GM23248 (cell line): ENCODE results near the gene ARNT2. TPM values are rescaled to one million over a fixed set of nuclear protein-coding genes. Genes with fewer than 3 reads are reported as not detected.

Source experiments
- DNase-seq: peaks from one replicate; pipeline ENCODE4 v3.0.0-alpha.2; 2015
- H2AFZ ChIP-seq: fragments of 200-600 bp; sonication (generic); 2 replicates; pipeline ENCODE4 v1.6.1; 2016; ENCODE audit warnings: antibody characterized with exemption
- H3F3A ChIP-seq: fragments of 200-600 bp; sonication (generic); 2 replicates; pipeline ENCODE4 v1.6.1; 2016; ENCODE audit warnings: mild to moderate bottlenecking, antibody characterized with exemption, mixed run types; ENCODE audit not compliant: insufficient read depth
- H3K27ac ChIP-seq: fragments of 200-600 bp; sonication (generic); 2 replicates; pipeline ENCODE4 v1.5.1; 2016; ENCODE audit warnings: mild to moderate bottlenecking
- H3K27me3 ChIP-seq: fragments of 200-600 bp; sonication (generic); replicated peaks from 2 replicates; pipeline ENCODE4 v1.6.1; 2016; ENCODE audit warnings: mild to moderate bottlenecking; ENCODE audit not compliant: insufficient read depth
- H3K36me3 ChIP-seq: fragments of 200-600 bp; sonication (generic); 2 replicates; pipeline ENCODE4 v1.6.1; 2016; ENCODE audit warnings: low read depth, mild to moderate bottlenecking
- H3K4me1 ChIP-seq: fragments of 200-600 bp; sonication (generic); 2 replicates; pipeline ENCODE4 v1.6.1; 2016; ENCODE audit warnings: mild to moderate bottlenecking; ENCODE audit not compliant: insufficient read depth
- H3K4me2 ChIP-seq: fragments of 200-600 bp; sonication (generic); one replicate; pipeline ENCODE4 v1.6.1; 2016; ENCODE audit warnings: mild to moderate bottlenecking; ENCODE audit not compliant: unreplicated experiment
- H3K4me3 ChIP-seq: fragments of 200-600 bp; sonication (generic); 2 replicates; pipeline ENCODE4 v1.5.1; 2016; ENCODE audit warnings: mild to moderate bottlenecking
- H3K79me2 ChIP-seq: fragments of 200-600 bp; sonication (generic); 2 replicates; pipeline ENCODE4 v1.6.1; 2016; ENCODE audit warnings: mild to moderate bottlenecking; ENCODE audit not compliant: insufficient read depth
- H3K9ac ChIP-seq: fragments of 200-600 bp; sonication (generic); 2 replicates; pipeline ENCODE4 v1.6.1; 2016; ENCODE audit warnings: mild to moderate bottlenecking
- H3K9me2 ChIP-seq: fragments of 200-600 bp; sonication (generic); 2 replicates; pipeline ENCODE4 v1.6.1; 2016; ENCODE audit warnings: mixed run types, mild to moderate bottlenecking, moderate library complexity; ENCODE audit not compliant: insufficient read depth
- H3K9me3 ChIP-seq: fragments of 200-600 bp; sonication (generic); one replicate; pipeline ENCODE4 v1.6.1; 2017; ENCODE audit warnings: low read depth
- H4K20me1 ChIP-seq: fragments of 200-600 bp; sonication (generic); 2 replicates; pipeline ENCODE4 v1.6.0; 2016; ENCODE audit not compliant: insufficient read depth
- EZH2 ChIP-seq: fragments of 200-600 bp; sonication (generic); IDR thresholded peaks from 2 replicates; pipeline ENCODE4 v1.6.1; 2018; ENCODE audit warnings: antibody characterized with exemption, mild to moderate bottlenecking; ENCODE audit not compliant: insufficient read depth, poor library complexity, severe bottlenecking
- EZH2phosphoT487 ChIP-seq: fragments of 200-600 bp; sonication (generic); IDR thresholded peaks from 2 replicates; pipeline ENCODE4 v1.6.1; 2018; ENCODE audit warnings: antibody characterized with exemption, moderate library complexity, mild to moderate bottlenecking, low read depth; ENCODE audit not compliant: insufficient read depth
- WGBS, 2 experiments: methylation state at CpG; one replicate each; pipeline ENCODE4 v1.1.6; 2015 to 2017; ENCODE audit warnings: low lambda C conversion rate in 2 of 2, low coverage in 1 of 2; ENCODE audit errors: missing lambda C conversion rate in 2 of 2; 5-methylcytosine and 5-hydroxymethylcytosine counted together
- in situ Hi-C: fragments of 300-500 bp; cut with MboI; formaldehyde crosslinking; loops from 2 replicates; pipeline ENCODE4 v1.15.0; 2020
- polyA plus RNA-seq: library from polyadenylated mRNA; unstranded; fragments of >200 nt; fragmentation: Nextera tagmentation; extraction: Ambion mirVana; gene quantifications from 2 replicates; pipeline ENCODE4 v1.2.1, GENCODE V29; 2016
- total RNA-seq: library from RNA; depleted of rRNA; stranded (reverse); fragments of >200 nt; shearing (Covaris generic); gene quantifications from 2 replicates; pipeline ENCODE4 v1.2.3, GENCODE V29; 2014; rRNA removed

Gene ARNT2
- 23.5 and 31.5 TPM in 2 replicates for total RNA-seq
- polyA plus RNA-seq: 9.3 and 11.9 TPM in 2 replicates

- H3K9ac ChIP-seq: peak within 1 kb of the TSS; percentile 65
- H3K4me2 ChIP-seq: peak within 1 kb of the TSS; percentile 66
- H3K9me3 ChIP-seq: no peaks in the 10 kb centered on the region
- H3K4me3 ChIP-seq: peak within 1 kb of the TSS; percentile 73
- H2AFZ ChIP-seq: peak within 1 kb of the TSS; percentile 90
- no peak for TF ChIP-seq EZH2phosphoT487
- no peak for TF ChIP-seq EZH2
- H4K20me1 ChIP-seq: no peaks in the 10 kb centered on the region
- peak; percentile 55 for DNase-seq
- no peaks in the 10 kb centered on the region for H3K36me3 ChIP-seq
- in situ Hi-C loops: no loop called here
- H3K27me3 ChIP-seq: no peaks in the 10 kb centered on the region; the same call in 1 of the 2 replicates
- no peak within 1 kb of the TSS for H3K27ac ChIP-seq
- no peaks in the 10 kb centered on the region for H3F3A ChIP-seq
- H3K4me1 ChIP-seq: no peaks in the 10 kb centered on the region
- H3K79me2 ChIP-seq: no peaks in the 10 kb centered on the region
- H3K9me2 ChIP-seq: no peaks in the 10 kb centered on the region
- WGBS, 2 experiments: 1 to 2% methylated on average over 41 to 49 of the region's 102 CpGs
Observed at GRCh38 chr15:80404057-80404760, at the start of gene ARNT2. TSS of gene ARNT2 (plus strand) at chr15:80404382. CDS start at chr15:80404516, 134 bp downstream.

- TF ChIP-seq EZH2: no peak
- no peak for TF ChIP-seq EZH2phosphoT487
- no peak overlapping the region for H3K4me3 ChIP-seq
- no peaks in the 10 kb centered on the region for H3K4me1 ChIP-seq
- H3K9me2 ChIP-seq: no peaks in the 10 kb centered on the region
- no peaks in the 10 kb centered on the region for H3K79me2 ChIP-seq
- no peaks in the 10 kb centered on the region for H3K36me3 ChIP-seq
- no peaks in the 10 kb centered on the region for H4K20me1 ChIP-seq
- peaks cover 5% of the 10 kb centered on the region; the same call in 1 of the 2 replicates for H3K27me3 ChIP-seq
- WGBS, 2 experiments: 40 to 45% methylated on average over 3 of the region's 3 CpGs
- no peak overlapping the region for H3K4me2 ChIP-seq
- no peak overlapping the region for H3K9ac ChIP-seq
- DNase-seq: peak; percentile 36
- in situ Hi-C loops: no loop called here
- H3K9me3 ChIP-seq: no peaks in the 10 kb centered on the region
- H2AFZ ChIP-seq: no peak overlapping the region
- no peak overlapping the region for H3K27ac ChIP-seq
- H3F3A ChIP-seq: no peaks in the 10 kb centered on the region
Observed at GRCh38 chr15:80367094-80367493, 37.1 kb upstream of the ARNT2 start.

GRCh38 chr15:80367661-80368060, 36.5 kb upstream of the ARNT2 start:
- WGBS, 2 experiments: 0% methylated on average over 1 of the region's 1 CpG
- H3K4me3 ChIP-seq: no peak overlapping the region
- H4K20me1 ChIP-seq: no peaks in the 10 kb centered on the region
- no peaks in the 10 kb centered on the region for H3K9me3 ChIP-seq
- H3K9me2 ChIP-seq: no peaks in the 10 kb centered on the region
- no peaks in the 10 kb centered on the region for H3K4me1 ChIP-seq
- no peaks in the 10 kb centered on the region for H3K79me2 ChIP-seq
- no peak for DNase-seq
- no peak overlapping the region for H3K9ac ChIP-seq
- H3F3A ChIP-seq: no peaks in the 10 kb centered on the region
- H3K27ac ChIP-seq: no peak overlapping the region
- TF ChIP-seq EZH2 (no peak), EZH2phosphoT487 (no peak)
- no peak overlapping the region for H3K4me2 ChIP-seq
- H3K27me3 ChIP-seq: peaks cover 5% of the 10 kb centered on the region; the same call in 1 of the 2 replicates
- no peaks in the 10 kb centered on the region for H3K36me3 ChIP-seq
- in situ Hi-C loops: no loop called here
- H2AFZ ChIP-seq: no peak overlapping the region

GRCh38 chr15:80371924-80372323, 32.3 kb upstream of the ARNT2 start:
- in situ Hi-C loops: no loop called here
- TF ChIP-seq EZH2 (no peak), EZH2phosphoT487 (no peak)
- Histone ChIP-seq H3K4me2 (no peak overlapping the region), H3F3A (no peaks in the 10 kb centered on the region), H3K9me3 (no peaks in the 10 kb centered on the region), H3K9ac (no peak overlapping the region), H3K27me3 (peaks cover 8% of the 10 kb centered on the region), H3K9me2 (no peaks in the 10 kb centered on the region), H2AFZ (no peak overlapping the region), H3K27ac (no peak overlapping the region), H3K4me3 (no peak overlapping the region), H3K79me2 (no peaks in the 10 kb centered on the region), H4K20me1 (no peaks in the 10 kb centered on the region), H3K4me1 (no peaks in the 10 kb centered on the region), H3K36me3 (no peaks in the 10 kb centered on the region)
- DNase-seq: no peak
- 61 to 63% methylated on average over 2 of the region's 2 CpGs for WGBS, 2 experiments
